Fibroblast of pulmonary artery (primary cell): ENCODE data around the gene RHEBL1.
"Not testable (repeated sequence)": the region's sequence is repeated elsewhere in the genome, so short reads cannot be mapped to it uniquely, and the experiment has no call there.

Source experiments
- DNase-seq: peaks from one replicate; pipeline ENCODE4 v3.0.0-alpha.2; 2010; ENCODE audit warnings: low read depth
- H3K4me3 ChIP-seq: replicated peaks from 2 replicates; pipeline ENCODE4 v1.5.1; 2011; ENCODE audit warnings: low read depth, mild to moderate bottlenecking, control low read depth, low read length, moderate library complexity
- TF ChIP-seq, protein P1 (sequence below): IDR thresholded peaks from 2 replicates; pipeline ENCODE4 v1.5.1; 2011; ENCODE audit warnings: mild to moderate bottlenecking, control low read depth, low read length, inconsistent platforms; ENCODE audit errors: missing control alignments

The RHEBL1 gene

DNA sequence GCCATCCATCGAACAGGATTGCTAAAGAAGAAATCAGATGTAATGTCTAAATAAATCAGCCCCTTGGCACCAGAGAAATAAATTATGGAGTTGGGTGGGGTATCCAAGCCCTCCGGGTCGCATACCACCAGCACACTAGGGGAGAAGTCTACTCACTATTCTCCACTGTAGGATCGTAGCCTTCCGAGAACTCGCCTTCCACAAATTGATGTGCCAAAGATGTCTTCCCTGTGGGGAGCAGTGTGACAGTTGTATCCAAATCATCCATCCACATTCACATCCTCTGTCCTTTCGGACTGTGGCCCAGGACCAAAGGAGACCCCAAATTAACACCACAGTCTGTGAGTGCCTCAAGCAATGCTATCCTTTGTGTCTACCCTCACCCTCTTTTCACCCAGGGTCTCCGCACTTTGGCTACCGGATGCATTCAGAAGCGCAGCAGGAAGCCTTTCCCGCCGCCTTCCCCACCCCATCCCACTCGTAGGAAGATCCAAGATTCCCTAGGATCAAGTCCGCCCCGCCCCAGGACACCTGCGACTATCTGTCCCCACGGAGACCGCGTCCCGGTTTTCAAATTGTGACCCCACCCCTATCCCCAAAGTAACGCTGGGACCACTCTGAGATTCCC, 786 bp downstream of the RHEBL1 start:
- peak overlapping the region; percentile 90 for H3K4me3 ChIP-seq
- TF ChIP-seq, protein P1, sequence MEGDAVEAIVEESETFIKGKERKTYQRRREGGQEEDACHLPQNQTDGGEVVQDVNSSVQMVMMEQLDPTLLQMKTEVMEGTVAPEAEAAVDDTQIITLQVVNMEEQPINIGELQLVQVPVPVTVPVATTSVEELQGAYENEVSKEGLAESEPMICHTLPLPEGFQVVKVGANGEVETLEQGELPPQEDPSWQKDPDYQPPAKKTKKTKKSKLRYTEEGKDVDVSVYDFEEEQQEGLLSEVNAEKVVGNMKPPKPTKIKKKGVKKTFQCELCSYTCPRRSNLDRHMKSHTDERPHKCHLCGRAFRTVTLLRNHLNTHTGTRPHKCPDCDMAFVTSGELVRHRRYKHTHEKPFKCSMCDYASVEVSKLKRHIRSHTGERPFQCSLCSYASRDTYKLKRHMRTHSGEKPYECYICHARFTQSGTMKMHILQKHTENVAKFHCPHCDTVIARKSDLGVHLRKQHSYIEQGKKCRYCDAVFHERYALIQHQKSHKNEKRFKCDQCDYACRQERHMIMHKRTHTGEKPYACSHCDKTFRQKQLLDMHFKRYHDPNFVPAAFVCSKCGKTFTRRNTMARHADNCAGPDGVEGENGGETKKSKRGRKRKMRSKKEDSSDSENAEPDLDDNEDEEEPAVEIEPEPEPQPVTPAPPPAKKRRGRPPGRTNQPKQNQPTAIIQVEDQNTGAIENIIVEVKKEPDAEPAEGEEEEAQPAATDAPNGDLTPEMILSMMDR, result no peak
- no peak for DNase-seq

DNA sequence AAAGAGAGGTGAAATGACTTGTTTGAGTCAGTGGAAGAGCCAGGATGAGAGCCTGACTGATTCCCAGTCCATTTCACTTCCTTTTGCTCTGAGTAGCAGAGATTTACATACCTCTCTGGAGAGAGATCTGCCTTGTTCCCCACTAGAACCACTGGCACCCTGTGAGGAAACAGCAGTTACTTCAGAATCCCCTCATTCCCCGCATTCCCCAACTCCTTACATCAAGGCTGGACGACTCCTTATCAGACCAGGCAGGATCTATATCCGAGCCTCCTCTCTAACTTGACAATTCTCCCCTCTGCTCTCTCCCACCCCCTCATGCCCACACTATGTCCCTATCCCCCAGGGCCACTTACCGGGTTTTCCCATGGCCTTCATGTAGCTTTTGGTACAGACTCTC, 3.7 kb downstream of the RHEBL1 start:
- TF ChIP-seq, protein P1, result no peak
- H3K4me3 ChIP-seq, result no peak overlapping the region
- no peak for DNase-seq

DNA sequence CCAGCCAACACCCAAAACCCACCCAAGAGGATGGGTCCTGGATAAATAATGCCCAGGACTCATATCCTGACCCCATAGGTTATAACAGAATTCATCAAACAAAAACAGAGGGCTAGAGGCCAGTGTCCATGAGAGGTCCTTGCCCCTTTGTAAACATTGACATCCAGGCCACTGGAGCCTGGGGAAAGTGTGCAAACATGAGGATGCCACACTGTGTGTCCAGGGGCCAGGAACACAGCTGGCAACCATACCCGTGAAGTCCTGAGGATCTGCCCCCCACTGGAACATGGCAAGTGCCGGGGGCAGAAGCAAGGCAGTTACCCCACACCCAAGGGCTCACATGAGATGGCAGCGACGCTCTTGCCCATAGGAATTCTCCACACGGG, 5.0 kb downstream of the RHEBL1 start:
- no peak for DNase-seq
- TF ChIP-seq, protein P1, result no peak
- H3K4me3 ChIP-seq, result no peak overlapping the region

GRCh38 chr12:49061916-49062315, 7.9 kb downstream of the RHEBL1 start:
- H3K4me3 ChIP-seq, result not testable (repeated sequence)

GRCh38 chr12:49061157-49061650, 8.6 kb downstream of the RHEBL1 start:
- H3K4me3 ChIP-seq, result peak overlapping the region; percentile 87
- TF ChIP-seq, protein P1, result no peak
- DNase-seq, result no peak

More at GRCh38 chr12:49061916-49062315, 7.9 kb downstream of the RHEBL1 start:
- DNase-seq, result not testable (repeated sequence)

DNA sequence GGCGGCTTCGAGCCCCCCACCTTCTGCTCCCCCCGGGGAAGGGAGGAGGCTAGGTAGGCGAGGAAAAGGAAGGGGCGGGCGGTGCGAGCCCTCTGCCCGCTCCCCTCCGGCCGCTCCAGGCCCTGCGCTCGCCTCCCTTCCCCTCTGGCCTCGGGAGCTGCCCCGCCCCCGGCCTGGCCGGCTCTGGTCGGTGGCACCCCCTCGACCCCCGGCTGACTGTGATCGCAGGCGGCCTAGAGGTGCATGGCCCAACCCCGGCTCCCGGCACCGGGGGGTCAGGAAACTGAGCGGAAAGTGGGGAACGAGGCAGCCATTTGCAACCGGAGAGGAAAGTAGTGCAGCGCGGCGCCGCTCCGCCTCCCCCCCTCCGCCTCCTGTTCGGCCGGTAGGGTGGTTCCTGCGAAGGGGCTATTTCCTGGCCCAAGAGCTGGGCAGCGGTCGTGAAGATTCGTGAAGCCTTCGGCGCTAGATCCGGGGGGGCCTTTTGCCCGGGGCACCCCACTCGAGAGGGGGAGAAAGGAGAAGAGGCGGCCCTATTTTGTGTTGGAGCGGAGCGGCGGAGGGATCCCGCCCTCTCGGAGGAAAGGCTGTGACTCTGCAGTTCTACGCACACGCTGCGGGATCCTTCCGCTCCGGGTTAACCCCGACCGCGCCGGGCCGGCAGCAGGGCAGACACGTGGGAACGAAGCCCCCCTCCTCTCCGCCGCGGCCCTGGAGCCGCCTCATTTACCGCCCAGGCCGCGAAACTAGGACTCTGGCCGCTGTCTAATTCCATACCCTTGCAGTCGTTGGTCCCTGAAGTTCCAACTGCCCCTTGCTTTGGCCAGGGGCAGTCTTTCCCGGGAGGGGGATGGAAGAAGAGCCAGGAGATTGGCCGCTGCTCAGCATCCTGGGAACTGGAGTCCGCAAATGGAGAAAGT, 9.3 kb downstream of the RHEBL1 start, which contains the start of gene KMT2D:
KMT2D (minus strand) TSS at position 558 of the 920 bp plus-strand sequence. CDS start 5,470 bp downstream, outside the sequence.
- DNase-seq, result peak; percentile 97
- H3K4me3 ChIP-seq, result peak within 1 kb of the TSS; percentile 87

More for the DNA sequence above, 9.3 kb downstream of the RHEBL1 start, which contains the start of gene KMT2D:
- TF ChIP-seq, protein P1, result peak; percentile 6
